ENCODE results near the gene IQUB. TPM values are rescaled to one million over a fixed set of nuclear protein-coding genes. Genes with fewer than 3 reads are reported as not detected.

Gene IQUB
- total and polyA plus RNA-seq, 2 experiments from 2014 or later, result 0.97 to 2.2 TPM

GRCh38 chr7:123433665-123434064 lies 100.7 kb downstream of the IQUB start:
- no peak overlapping the region for H2AFZ ChIP-seq
- no peak overlapping the region for H3K4me2 ChIP-seq
- no peaks in the 10 kb centered on the region for H3K4me1 ChIP-seq (ENCODE audit: insufficient read depth)
- H3K4me3 ChIP-seq, result no peak overlapping the region
- DNase-seq (ENCODE audit: low spot score), result no peak
- H3K9me2 ChIP-seq (replicated peaks; ENCODE audit: insufficient read depth), result no peaks in the 10 kb centered on the region
- TF ChIP-seq EZH2 (IDR thresholded peaks at IDR 0.05; ENCODE audit: borderline replicate concordance), result no peak
- TF ChIP-seq CTCF (IDR thresholded peaks at IDR 0.05; ENCODE audit: poor library complexity), result no peak
- no peaks in the 10 kb centered on the region for H4K20me1 ChIP-seq (ENCODE audit: insufficient read depth, poor library complexity, severe bottlenecking)
- no peaks in the 10 kb centered on the region for H3K27me3 ChIP-seq
- H3K9me3 ChIP-seq (ENCODE audit: low read depth), result no peaks in the 10 kb centered on the region
- H3K79me2 ChIP-seq, result no peaks in the 10 kb centered on the region
- no peaks in the 10 kb centered on the region for H3K36me3 ChIP-seq (replicated peaks; ENCODE audit: insufficient read depth, low read depth)
- H3K27ac ChIP-seq, result no peak overlapping the region

- Histone ChIP-seq H4K20me1 (ENCODE audit: insufficient read depth, poor library complexity, severe bottlenecking) (no peaks in the 10 kb centered on the region), H3K9me3 (ENCODE audit: low read depth) (no peaks in the 10 kb centered on the region), H3K27ac (no peak overlapping the region), H3K9me2 (replicated peaks; ENCODE audit: insufficient read depth) (no peaks in the 10 kb centered on the region), H3K4me1 (ENCODE audit: insufficient read depth) (no peaks in the 10 kb centered on the region), H3K36me3 (replicated peaks; ENCODE audit: insufficient read depth, low read depth) (no peaks in the 10 kb centered on the region), H3K4me3 (no peak overlapping the region), H3K4me2 (no peak overlapping the region), H3K79me2 (no peaks in the 10 kb centered on the region), H3K27me3 (no peaks in the 10 kb centered on the region), H2AFZ (no peak overlapping the region)
- 68% methylated on average over 2 of the region's 2 CpGs for whole genome bisulfite sequencing (ENCODE audit: low lambda C conversion rate, missing lambda C conversion rate)
- no peak for TF ChIP-seq EZH2phosphoT487 (IDR thresholded peaks at IDR 0.05; ENCODE audit: low read depth, severe bottlenecking, unreplicated experiment)
- TF ChIP-seq CTCF (IDR thresholded peaks at IDR 0.05; ENCODE audit: poor library complexity), result no peak
- no peak for TF ChIP-seq EZH2 (IDR thresholded peaks at IDR 0.05; ENCODE audit: borderline replicate concordance)
- no peak for DNase-seq (ENCODE audit: low spot score)
These were observed 101.8 kb downstream of the IQUB start for GRCh38 chr7:123432601-123433000.

- H3K36me3 ChIP-seq (replicated peaks; ENCODE audit: insufficient read depth, low read depth), result no peaks in the 10 kb centered on the region
- no peak overlapping the region for H2AFZ ChIP-seq
- no peak for TF ChIP-seq CTCF (IDR thresholded peaks at IDR 0.05; ENCODE audit: poor library complexity)
- no peak for TF ChIP-seq EZH2 (IDR thresholded peaks at IDR 0.05; ENCODE audit: borderline replicate concordance)
- TF ChIP-seq EZH2phosphoT487 (IDR thresholded peaks at IDR 0.05; ENCODE audit: low read depth, severe bottlenecking, unreplicated experiment), result no peak
- H3K4me1 ChIP-seq (ENCODE audit: insufficient read depth), result no peaks in the 10 kb centered on the region
- no peaks in the 10 kb centered on the region for H4K20me1 ChIP-seq (ENCODE audit: insufficient read depth, poor library complexity, severe bottlenecking)
- no peaks in the 10 kb centered on the region for H3K27me3 ChIP-seq
- H3K4me2 ChIP-seq, result no peak overlapping the region
- 87% methylated on average over 5 of the region's 5 CpGs for WGBS (ENCODE audit: low lambda C conversion rate, missing lambda C conversion rate)
- no peaks in the 10 kb centered on the region for H3K9me2 ChIP-seq (replicated peaks; ENCODE audit: insufficient read depth)
- no peak overlapping the region for H3K27ac ChIP-seq
- H3K9me3 ChIP-seq (ENCODE audit: low read depth), result no peaks in the 10 kb centered on the region
- DNase-seq (ENCODE audit: low spot score), result no peak
- no peak overlapping the region for H3K4me3 ChIP-seq
- H3K79me2 ChIP-seq, result no peaks in the 10 kb centered on the region
These were observed 103.2 kb downstream of the IQUB start for GRCh38 chr7:123431075-123431614.

- Histone ChIP-seq H3K4me2 (no peak overlapping the region), H4K20me1 (ENCODE audit: insufficient read depth, poor library complexity, severe bottlenecking) (no peaks in the 10 kb centered on the region), H3K9me2 (replicated peaks; ENCODE audit: insufficient read depth) (no peaks in the 10 kb centered on the region), H2AFZ (no peak overlapping the region), H3K4me1 (ENCODE audit: insufficient read depth) (no peaks in the 10 kb centered on the region), H3K79me2 (no peaks in the 10 kb centered on the region), H3K27ac (no peak overlapping the region), H3K4me3 (no peak overlapping the region), H3K9me3 (ENCODE audit: low read depth) (no peaks in the 10 kb centered on the region), H3K36me3 (replicated peaks; ENCODE audit: insufficient read depth, low read depth) (no peaks in the 10 kb centered on the region), H3K27me3 (no peaks in the 10 kb centered on the region)
- DNase-seq (ENCODE audit: low spot score), result no peak
- TF ChIP-seq CTCF (IDR thresholded peaks at IDR 0.05; ENCODE audit: poor library complexity) (no peak), EZH2phosphoT487 (IDR thresholded peaks at IDR 0.05; ENCODE audit: low read depth, severe bottlenecking, unreplicated experiment) (no peak), EZH2 (IDR thresholded peaks at IDR 0.05; ENCODE audit: borderline replicate concordance) (no peak)
These were observed 109.1 kb downstream of the IQUB start for GRCh38 chr7:123425246-123425645.
